Measurements from ENCODE around the gene ACRV1.

Gene ACRV1

DNA sequence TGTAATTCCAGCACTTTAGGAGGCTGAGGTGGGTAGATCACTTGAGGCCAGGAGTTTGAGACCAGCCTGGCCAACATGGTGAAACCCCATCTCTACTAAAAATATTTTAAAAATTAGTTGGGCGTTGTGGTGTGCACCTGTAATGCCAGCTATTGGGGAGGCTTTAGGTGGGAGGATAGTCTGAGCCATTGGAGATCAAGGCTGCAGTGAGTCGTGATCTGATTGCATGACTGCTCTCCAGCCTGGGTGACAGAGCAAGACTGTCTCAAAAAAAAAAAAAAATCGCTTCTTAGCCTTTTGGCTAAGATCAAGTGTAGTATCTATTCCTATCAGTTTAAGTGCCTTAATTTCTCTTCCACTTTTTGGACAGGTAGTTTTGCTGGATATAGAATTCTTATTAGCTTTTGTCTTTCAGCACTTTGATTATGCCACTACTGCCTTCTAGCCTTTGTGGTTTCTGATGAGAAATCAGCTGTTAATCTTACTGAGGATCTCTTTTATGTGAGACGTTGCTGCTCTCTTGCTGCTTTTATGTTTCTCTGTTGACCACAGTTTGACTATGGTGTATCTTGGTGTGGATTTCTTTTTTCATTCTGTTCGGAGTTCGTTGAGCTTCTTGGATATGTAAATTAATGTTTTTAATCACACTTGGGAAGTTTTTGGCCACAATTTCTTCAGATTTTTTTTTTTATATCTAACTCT lies 31.0 kb downstream of the ACRV1 start:
- no peak for FAIRE-seq

DNA sequence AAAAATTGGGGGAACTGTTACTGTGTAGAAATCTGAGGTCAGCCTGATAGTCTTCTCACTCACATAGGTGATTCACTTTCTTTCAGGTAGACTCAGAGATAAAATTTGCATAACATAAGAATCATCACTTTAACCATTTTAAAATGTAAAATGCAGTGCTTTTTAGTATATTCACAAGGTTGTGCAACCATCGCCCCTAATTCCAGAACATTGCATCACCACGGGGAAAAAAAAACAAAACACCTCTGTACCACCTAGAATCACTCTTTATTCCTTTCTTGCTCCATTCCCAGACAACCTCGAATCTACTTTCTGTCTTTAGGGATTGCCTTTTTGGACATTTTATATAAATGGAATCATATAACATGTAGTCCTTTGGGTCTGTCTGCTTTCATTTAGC lies 34.8 kb downstream of the ACRV1 start:
- no peak for FAIRE-seq

DNA sequence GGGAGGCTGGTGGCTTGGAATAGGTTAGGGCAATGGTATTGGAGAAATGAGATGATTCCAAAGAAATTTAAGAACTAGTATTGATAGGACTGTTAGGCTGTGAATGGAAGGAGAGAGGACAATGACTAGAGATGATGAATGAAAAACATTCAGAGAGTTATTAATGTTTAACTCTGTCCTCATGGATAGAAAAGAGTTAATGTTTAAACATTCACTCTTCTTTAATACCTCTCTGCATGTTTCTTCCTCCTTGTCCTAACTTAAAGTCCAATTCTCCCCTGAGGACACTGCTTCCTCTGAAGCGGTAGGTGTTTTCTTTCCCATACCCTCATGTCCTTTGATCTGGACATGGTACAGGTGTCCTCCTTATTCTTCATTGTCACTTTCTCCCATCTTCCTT lies 42.3 kb downstream of the ACRV1 start:
- FAIRE-seq = no peak

DNA sequence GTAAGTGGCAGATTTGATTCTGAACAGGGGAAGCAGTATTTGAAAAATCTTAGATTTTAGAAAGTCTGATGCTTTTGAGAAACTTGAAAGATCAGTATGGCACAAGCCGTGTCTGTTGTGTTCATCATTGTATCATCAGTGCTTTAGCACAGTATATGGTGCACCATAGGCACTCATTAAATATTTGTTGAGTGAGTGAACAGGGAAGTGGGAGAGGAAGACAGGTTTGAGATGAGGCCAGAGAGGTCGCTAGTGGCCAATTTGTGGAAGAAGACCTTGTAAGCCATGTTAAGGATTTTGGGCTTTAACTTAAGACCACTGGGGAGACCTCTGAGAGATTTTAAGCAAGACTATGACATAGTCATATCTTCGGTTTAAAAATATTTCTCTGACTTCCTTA lies 42.8 kb downstream of the ACRV1 start:
- no peak for FAIRE-seq

DNA sequence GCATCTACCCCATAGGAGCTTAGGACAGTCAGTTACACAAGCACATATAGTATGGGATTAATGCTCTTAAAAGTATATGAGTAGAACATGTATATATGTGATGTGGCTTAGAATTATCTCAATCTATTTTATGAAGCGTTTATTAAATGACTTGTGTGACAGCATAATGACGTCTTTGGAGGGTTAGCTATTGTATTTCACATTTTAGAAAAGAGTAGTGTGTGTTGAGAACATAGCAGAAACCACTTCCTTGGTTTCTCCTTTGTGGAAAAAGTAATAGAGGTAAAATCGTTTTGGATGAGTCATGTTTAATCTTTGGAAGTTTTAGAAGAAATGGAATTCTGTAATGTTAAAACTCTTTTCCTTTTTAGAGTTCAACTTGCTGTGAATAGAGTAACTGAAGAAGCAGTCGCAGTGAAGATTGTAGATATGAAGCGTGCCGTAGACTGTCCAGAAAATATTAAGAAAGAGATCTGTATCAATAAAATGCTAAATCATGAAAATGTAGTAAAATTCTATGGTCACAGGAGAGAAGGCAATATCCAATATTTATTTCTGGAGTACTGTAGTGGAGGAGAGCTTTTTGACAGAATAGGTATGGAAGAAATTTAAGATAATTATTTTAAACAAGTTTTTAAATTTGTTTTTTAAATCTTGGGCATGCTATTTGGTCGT lies 53.3 kb downstream of the ACRV1 start:
- no peak for FAIRE-seq

DNA sequence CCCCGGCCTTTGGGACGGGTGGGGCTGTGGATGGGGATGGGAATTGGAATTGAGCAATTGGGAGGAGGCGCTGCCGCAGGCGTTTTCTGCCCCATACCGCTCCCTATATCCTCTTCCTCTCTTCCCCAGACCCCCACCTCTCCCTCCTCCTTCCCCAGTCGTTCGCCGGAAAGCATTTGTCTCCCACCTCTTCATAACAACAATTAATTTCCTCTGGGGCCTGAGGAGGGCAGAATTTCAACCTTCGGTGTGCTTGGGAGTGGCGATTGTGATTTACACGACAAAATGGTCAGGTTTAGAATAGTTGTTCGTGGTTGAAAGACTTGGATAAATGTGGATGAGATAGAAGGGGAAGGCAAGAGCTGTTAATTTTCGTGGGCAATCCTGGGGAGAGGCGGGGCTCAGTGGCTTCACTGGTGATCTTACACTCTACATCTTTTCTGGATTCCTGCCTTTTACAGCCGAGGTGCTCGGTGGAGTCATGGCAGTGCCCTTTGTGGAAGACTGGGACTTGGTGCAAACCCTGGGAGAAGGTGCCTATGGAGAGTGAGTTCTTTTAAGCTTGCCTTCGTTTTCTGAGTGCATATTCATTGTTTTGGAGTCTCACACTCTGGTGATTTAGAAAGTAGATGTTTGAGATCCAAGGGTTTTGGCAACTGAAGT lies 54.2 kb downstream of the ACRV1 start:
- peak; percentile 26 for FAIRE-seq

DNA sequence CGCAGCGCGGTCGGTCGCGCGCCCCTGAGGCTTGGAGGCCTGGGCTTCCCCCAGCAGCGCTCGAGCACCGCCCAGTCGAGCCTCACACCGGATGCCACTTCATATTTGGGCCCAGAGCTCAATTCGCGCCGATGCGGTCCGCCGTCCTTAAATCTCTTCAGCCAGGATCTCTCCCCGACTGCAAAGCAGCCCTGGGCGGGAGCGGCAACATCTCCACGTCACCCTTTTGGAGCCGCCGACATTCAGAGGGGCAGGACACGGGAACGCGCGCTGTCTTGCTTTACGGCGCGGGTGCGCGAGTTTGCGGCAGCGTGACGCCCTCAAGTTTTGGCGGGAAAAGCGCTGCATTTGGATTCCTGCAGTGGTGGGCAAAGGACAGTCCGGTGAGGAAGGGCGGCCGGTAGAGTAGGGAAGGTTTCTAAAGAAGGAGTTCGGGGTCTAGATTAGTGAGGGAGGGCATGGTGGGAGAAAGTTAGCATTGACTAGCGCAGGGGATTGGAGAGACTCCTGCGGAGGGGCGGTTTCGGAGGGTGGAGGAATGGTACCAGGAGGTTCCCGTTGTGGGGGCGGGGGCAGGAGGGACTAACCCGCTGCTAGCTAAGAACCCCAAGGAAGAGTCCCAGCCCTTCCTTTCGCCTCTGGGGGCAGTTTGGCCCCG lies 54.9 kb downstream of the ACRV1 start:
- FAIRE-seq = peak; percentile 15

DNA sequence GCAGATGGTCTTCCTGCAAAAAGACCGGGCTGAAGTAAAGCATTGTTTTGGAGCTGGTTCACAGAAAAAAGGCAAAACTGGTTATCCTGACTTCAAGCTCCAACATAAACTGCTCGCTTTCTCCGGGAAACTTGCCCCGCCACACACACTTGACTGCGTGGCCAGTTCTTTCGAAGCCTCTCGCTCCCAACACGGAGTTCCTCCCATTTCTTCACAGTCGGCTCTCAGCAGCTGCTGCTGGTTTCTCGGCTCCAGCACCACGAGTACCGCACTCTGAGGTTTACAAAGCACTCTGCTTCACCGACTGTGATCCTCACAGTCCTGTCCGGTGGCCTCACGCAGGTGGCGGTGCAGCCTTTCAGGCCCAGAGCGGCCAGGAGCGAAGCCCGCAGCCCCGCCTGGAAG lies 55.4 kb downstream of the ACRV1 start:
- FAIRE-seq = no peak

DNA sequence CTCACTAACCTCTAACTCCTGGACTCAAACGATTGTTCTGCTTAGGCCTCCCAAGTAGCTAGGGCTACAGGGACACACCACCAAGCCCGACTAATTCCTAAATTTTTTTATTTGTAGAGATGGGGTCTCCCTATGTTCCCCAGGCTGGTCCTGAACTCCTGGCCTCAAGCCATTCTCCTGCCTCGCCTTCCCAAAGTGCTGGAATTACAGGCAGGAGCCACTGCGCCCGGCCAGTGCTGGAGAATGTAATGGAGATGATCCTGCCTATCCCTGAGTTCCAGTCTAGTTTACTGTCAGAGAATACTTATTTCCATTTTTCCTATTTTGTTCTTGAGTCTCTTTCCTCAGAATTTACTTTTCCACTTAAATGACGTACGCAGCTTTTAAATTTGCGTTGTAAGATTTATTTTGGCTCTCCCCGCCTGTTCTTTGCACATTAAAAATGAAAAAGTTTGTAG lies 55.9 kb downstream of the ACRV1 start, which contains the start of gene CHEK1:
TSS of gene CHEK1 (plus strand) at position 408 of the 458 bp plus-strand sequence. CDS start 1,606 bp downstream, outside the sequence.
- FAIRE-seq = no peak

DNA sequence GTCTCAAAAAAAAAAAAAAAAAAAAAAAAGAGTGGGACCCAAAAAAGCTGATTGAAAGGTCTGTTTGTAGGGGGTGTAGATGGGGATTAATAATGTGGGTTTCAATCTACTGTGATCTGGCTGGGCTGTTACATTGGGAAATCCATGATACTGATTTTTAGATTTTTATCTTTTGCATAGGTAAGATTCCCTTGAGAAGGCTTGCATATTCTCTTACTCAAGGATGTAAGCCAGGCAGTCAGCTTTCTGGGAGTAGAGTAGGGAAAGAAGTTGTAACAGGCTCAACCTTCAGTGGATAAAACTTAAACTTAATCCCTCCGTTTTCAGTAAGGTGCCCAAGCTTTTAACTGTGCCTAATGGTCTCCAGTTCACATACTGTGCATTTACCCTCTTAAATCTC lies 57.6 kb downstream of the ACRV1 start:
- no peak for FAIRE-seq

DNA sequence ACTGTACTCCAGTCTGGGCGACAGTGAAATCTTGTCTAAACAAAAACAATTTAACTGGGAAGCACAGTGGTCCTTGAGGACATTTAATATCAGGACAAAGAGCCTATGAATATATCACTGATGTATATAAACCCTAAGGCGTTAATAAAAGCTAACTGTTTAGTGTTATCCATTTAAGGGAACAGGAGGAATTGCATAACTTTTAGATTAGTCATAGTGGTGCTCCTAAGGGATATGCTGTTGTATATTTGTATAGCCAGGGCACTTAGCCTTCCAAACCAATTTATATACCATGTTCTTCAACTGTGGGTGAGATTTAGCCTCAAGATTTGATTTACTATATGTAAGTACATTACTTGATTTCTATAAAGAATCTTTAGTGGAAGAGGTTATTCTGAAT lies 58.7 kb downstream of the ACRV1 start:
- FAIRE-seq = no peak
